IPS-15b (cell line): ENCODE results near the gene TDRD10.

Experiments used
- H3K27me3 ChIP-seq: one replicate; pipeline ENCODE4 v1.6.1; 2013; ENCODE audit warnings: low read length; ENCODE audit not compliant: control insufficient read depth, insufficient read depth
- H3K36me3 ChIP-seq: one replicate; pipeline ENCODE4 v1.6.1; 2013; ENCODE audit warnings: low read length; ENCODE audit not compliant: control insufficient read depth, insufficient read depth
- H3K4me1 ChIP-seq: one replicate; pipeline ENCODE4 v1.6.1; 2013; ENCODE audit warnings: mild to moderate bottlenecking, low read length; ENCODE audit not compliant: control insufficient read depth, insufficient read depth
- H3K4me3 ChIP-seq: one replicate; pipeline ENCODE4 v1.5.1; 2013; ENCODE audit warnings: low read depth, low read length
- H3K9ac ChIP-seq: one replicate; pipeline ENCODE4 v1.6.1; 2013; ENCODE audit warnings: low read depth, mild to moderate bottlenecking, low read length
- H3K9me3 ChIP-seq: one replicate; pipeline ENCODE4 v1.6.1; 2013; ENCODE audit warnings: mild to moderate bottlenecking, low read length; ENCODE audit not compliant: control insufficient read depth, insufficient read depth

The TDRD10 gene

DNA sequence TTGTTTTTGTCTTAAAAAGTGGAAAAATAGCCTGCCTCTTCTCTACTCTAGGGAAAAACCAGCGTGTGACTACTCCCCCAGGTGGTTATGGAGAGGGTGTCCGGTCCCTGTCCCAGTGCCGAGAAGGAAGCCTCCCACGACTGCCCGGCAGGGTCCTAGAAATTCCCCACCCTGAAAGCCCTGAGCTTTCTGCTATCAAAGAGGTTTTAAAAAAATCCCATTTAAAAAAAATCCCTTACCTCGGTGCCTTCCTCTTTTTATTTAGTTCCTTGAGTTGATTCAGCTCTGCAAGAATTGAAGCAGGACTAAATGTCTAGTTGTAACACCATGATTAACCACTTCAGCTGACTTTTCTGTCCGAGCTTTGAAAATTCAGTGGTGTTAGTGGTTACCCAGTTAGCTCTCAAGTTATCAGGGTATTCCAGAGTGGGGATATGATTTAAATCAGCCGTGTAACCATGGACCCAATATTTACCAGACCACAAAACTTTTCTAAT is 35.0 kb upstream of the TDRD10 start:
- H3K36me3 ChIP-seq = no peaks in the 10 kb centered on the region
- H3K9me3 ChIP-seq = no peaks in the 10 kb centered on the region
- no peak overlapping the region for H3K4me3 ChIP-seq
- H3K9ac ChIP-seq = no peak overlapping the region
- H3K4me1 ChIP-seq = peaks cover 7% of the 10 kb centered on the region
- no peaks in the 10 kb centered on the region for H3K27me3 ChIP-seq

DNA sequence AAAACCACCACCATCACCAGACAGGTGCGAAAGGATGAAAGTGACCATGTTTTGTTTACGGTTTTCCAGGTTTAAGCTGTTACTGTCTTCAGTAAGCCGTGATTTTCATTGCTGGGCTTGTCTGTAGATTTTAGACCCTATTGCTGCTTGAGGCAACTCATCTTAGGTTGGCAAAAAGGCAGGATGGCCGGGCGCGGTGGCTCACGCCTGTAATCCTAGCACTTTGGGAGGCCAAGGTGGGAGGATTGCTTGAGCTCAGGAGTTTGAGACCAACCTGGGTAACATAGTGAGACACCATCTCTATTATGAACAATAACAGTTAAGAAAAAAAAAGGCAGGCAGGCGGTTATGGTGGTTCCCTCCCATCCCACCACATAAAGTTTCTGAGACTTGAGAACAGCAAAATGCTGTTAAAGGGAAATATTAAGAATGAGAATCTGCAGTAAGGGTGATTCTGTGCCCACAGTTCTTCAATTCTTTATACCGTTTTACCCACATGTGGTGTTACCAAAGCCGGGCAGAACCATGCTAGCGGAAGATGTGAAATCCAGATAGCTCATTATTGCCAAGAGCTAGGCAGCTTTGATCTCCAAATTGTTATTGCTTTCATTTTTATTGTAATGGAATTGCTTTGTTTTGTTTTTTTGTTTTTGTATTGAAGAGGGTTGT is 34.5 kb upstream of the TDRD10 start:
- Histone ChIP-seq H3K4me3 (no peak overlapping the region), H3K9ac (no peak overlapping the region), H3K4me1 (peaks cover 7% of the 10 kb centered on the region), H3K27me3 (no peaks in the 10 kb centered on the region), H3K9me3 (no peaks in the 10 kb centered on the region), H3K36me3 (no peaks in the 10 kb centered on the region)

- Histone ChIP-seq H3K27me3 (no peaks in the 10 kb centered on the region), H3K4me3 (no peak overlapping the region), H3K36me3 (no peaks in the 10 kb centered on the region), H3K4me1 (peaks cover 7% of the 10 kb centered on the region), H3K9ac (no peak overlapping the region), H3K9me3 (no peaks in the 10 kb centered on the region)
Measured at GRCh38 chr1:154468535-154469250, 33.3 kb upstream of the TDRD10 start.

DNA sequence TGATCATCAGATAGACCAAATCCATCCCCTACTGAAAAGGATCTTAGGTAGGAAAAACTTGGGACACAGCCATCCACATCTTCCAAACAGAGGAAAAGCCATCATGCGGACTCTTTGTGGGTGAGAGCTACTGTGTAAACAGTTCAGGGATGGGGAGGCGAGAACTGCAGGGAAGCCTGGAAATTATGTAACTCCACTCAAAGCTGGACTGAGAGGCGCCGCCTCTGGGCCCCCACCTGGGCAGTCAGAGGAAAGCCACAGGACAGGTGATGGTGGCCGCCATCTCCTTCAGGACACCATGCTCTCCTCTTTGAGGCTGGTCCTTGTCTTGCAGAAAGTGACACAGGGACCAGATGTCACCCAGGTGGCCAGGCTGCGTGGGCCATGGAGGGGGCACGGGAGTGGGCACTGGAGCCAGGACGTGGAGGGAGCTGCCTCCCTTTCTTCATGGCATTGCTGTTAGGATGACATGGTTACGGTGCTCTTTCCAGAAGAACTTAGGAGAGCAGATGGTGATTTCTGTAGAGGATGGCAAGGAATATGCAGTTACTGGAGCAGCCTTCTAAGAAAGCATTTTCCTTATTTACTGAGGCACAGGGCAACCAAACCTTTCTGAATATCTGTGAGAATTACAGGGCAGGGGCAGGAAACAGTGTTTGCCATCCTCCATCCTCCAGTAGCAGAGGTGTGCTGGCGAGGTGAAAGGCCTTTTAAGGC is 32.0 kb upstream of the TDRD10 start:
- no peaks in the 10 kb centered on the region for H3K9me3 ChIP-seq
- H3K36me3 ChIP-seq = no peaks in the 10 kb centered on the region
- no peak overlapping the region for H3K9ac ChIP-seq
- H3K4me3 ChIP-seq = no peak overlapping the region
- H3K27me3 ChIP-seq = no peaks in the 10 kb centered on the region
- H3K4me1 ChIP-seq = peaks cover 7% of the 10 kb centered on the region

GRCh38 chr1:154471304-154471703 is 30.7 kb upstream of the TDRD10 start:
- Histone ChIP-seq H3K9ac (no peak overlapping the region), H3K4me1 (peaks cover under 1% of the 10 kb centered on the region), H3K27me3 (no peaks in the 10 kb centered on the region), H3K36me3 (no peaks in the 10 kb centered on the region), H3K9me3 (no peaks in the 10 kb centered on the region), H3K4me3 (no peak overlapping the region)

DNA sequence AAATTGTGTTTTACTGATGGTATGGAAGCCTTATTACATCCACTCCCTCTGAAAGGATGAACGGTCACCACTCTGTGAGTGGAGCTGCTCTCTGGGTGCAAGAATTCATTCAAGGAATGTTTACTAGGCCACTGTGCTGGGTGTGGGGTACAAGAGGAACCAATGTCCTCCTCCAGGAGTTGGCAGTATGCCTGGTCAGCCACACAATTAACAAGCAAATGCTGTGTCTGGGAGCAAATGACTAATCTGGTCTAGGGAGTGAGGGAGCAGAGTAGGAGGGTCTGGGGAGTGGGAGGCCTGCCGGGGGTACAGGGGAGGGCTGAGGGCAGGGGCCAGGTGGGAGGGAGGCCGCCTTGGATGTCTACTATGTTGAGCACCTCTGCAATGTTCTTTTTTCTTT is 27.2 kb upstream of the TDRD10 start:
- H3K4me3 ChIP-seq = no peak overlapping the region
- no peaks in the 10 kb centered on the region for H3K9me3 ChIP-seq
- no peaks in the 10 kb centered on the region for H3K4me1 ChIP-seq
- H3K27me3 ChIP-seq = no peaks in the 10 kb centered on the region
- H3K36me3 ChIP-seq = no peaks in the 10 kb centered on the region
- H3K9ac ChIP-seq = no peak overlapping the region

GRCh38 chr1:154476791-154477190 is 25.2 kb upstream of the TDRD10 start:
- H3K4me3 ChIP-seq = no peak overlapping the region
- H3K36me3 ChIP-seq = no peaks in the 10 kb centered on the region
- no peaks in the 10 kb centered on the region for H3K4me1 ChIP-seq
- H3K9me3 ChIP-seq = no peaks in the 10 kb centered on the region
- H3K9ac ChIP-seq = no peak overlapping the region
- no peaks in the 10 kb centered on the region for H3K27me3 ChIP-seq

DNA sequence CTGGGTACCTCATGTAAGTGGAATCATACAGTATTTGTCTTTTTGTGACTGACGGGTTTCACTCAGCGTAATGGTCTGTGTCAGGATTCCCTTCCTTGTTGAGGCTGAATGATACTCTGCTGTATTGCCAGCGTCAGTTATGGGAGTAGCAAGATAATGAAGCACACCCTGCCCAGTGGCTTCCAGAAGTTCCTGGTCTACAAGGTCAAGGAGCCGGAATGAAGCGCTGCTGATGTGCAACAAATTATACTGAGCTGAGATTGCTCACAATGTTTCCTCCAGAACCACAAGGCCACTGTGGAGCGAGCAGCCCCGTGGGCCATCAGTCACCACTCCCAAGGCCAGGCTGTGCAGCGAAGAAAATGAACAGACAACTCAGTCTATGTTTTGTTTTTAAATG is 24.0 kb upstream of the TDRD10 start:
- no peaks in the 10 kb centered on the region for H3K36me3 ChIP-seq
- H3K27me3 ChIP-seq = no peaks in the 10 kb centered on the region
- H3K9me3 ChIP-seq = no peaks in the 10 kb centered on the region
- H3K9ac ChIP-seq = no peak overlapping the region
- no peak overlapping the region for H3K4me3 ChIP-seq
- H3K4me1 ChIP-seq = no peaks in the 10 kb centered on the region

GRCh38 chr1:154478639-154479038 is 23.4 kb upstream of the TDRD10 start:
- no peaks in the 10 kb centered on the region for H3K4me1 ChIP-seq
- no peak overlapping the region for H3K4me3 ChIP-seq
- no peak overlapping the region for H3K9ac ChIP-seq
- no peaks in the 10 kb centered on the region for H3K27me3 ChIP-seq
- no peaks in the 10 kb centered on the region for H3K9me3 ChIP-seq
- H3K36me3 ChIP-seq = no peaks in the 10 kb centered on the region

- Histone ChIP-seq H3K9me3 (no peaks in the 10 kb centered on the region), H3K36me3 (no peaks in the 10 kb centered on the region), H3K4me3 (no peak overlapping the region), H3K4me1 (no peaks in the 10 kb centered on the region), H3K27me3 (no peaks in the 10 kb centered on the region), H3K9ac (no peak overlapping the region)
Measured at GRCh38 chr1:154479764-154480421, 22.1 kb upstream of the TDRD10 start.

DNA sequence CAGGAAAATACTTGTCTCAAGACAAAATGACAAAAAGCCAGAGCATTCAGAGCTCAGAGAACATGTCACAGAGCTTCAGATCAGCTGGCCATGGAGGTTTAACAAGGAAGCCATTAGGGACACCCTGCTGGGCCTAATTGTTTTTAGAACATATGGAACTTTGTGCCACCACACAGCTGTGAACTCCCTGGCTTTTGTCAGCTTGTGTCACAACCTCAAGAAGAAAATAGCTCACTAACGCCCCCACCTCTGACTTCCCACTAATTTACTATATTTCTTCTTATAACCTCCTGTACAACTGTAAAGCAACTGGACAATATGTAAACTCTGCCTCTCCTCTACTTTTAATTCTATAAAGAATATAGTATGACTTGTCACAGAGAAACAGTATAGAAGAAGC is 21.0 kb upstream of the TDRD10 start:
- Histone ChIP-seq H3K4me3 (no peak overlapping the region), H3K4me1 (no peaks in the 10 kb centered on the region), H3K36me3 (no peaks in the 10 kb centered on the region), H3K27me3 (no peaks in the 10 kb centered on the region), H3K9ac (no peak overlapping the region), H3K9me3 (no peaks in the 10 kb centered on the region)
